NCI-H82 (cell line): ENCODE results near the gene TRAF5.

Source experiments
- DNase-seq: peaks from one replicate; lab custom pipeline; 2025; lab: John Stamatoyannopoulos, UW

TRAF5 gene

DNA sequence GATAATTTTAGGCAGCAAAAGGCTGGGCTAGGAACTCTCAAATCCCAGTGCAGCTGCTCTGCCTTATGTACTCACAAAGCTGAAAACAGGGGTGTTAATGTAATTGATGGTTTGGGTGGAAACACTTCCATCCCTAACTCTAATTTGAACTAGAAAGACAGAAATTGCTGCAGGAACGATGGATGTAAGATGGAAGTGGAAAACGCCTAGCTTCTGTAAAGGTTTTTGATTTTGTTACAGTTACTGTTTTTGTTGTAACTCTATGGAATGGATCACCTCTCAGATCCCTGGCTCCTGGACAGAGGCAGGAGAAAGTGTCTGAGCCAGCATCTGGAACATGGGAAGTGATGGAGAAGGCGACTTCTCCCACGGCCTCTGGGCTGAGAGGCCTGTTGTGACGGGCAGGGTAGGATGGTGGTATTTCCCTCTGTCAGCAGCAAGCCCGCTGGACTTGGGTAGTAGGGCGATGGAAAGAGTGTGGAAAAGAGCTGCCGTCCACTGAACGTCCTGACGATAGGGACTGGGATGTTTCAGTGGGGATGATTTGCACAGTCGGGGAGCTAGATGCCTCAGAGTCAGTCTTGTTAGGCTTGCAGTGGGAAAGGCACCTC, 1.6 kb downstream of the TRAF5 start:
- no peak for DNase-seq

DNA sequence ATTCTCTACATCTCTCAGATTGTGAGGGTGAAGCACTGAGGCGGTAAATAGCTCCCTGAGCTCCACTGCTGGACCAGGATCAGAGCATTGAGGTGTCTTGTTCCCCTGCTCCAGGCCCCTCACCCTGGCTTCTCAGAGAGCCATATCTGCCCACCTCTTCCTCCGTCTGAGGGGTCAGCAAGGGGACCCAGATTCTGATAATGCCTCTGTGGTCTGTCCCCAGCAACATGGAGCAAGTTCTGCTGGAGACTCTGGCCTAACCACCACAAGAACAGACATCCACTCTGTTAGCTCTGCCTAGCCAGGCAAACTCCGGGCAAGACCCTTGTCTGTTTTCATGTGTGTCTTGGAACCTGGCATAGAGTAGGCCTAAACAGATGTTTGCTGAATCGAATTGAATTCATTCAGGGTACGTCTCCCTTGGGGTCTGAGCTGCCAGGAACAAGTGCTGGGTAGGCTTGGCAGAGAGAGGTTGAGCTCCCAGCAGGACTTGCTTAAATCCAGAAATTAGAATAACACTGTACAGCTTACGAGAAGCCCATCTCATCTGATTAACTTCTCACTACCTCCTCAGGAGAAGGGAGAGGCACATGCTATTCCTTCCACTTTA, 2.3 kb downstream of the TRAF5 start:
- DNase-seq, result no peak

DNA sequence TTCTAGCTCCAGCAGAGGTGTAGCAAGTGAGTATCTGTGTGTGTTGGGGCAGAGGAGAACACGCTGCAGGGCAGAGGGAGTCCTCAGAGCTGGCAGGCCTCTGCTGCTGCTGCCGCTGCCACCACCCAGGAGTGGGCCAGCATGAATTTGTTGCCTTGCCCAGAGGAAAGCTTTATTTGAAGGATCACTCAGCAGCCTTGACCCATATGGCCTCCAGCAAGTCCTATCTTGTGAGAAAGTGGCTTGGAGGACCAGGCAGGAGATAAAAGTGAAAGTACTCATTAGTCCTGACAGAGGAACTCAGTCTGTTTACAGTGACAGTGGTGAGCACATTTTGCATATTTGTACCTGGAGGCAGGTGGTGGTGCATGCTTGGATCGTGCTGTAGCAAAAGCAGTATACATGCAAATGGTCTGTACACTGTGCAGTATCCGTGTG, 3.1 kb downstream of the TRAF5 start:
- no peak for DNase-seq

DNA sequence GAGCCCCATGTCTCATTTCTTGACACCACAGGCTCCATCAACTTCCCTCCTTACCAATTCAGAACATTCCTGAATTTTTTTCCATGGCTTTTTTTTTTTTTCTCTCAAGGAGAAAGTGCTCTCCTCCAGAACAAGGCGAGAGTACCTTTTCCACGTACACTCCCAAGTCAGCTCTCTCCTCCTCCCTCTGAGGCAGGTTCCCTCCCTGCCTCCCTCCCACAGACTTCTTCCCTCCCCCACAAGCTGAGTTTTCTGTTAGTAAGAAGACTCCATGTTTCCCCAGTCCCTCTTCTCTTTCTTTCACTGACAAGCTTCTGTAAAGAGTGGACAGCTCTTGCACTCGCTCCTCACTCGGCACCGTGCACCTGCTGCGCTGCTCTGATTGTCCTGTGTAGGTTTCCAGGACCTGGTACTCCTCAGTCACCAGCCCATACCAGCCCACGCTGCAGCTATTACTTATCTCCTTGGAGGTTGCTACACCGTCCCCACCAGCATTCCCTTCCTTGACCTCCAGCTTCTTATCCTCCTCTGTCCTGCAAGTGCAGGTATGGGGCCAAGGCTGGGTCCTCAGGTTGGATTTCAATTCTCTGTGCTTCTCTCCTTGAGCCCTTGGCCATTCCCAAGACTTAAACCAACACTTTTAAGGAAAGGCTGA, 3.8 kb downstream of the TRAF5 start:
- DNase-seq, result no peak

DNA sequence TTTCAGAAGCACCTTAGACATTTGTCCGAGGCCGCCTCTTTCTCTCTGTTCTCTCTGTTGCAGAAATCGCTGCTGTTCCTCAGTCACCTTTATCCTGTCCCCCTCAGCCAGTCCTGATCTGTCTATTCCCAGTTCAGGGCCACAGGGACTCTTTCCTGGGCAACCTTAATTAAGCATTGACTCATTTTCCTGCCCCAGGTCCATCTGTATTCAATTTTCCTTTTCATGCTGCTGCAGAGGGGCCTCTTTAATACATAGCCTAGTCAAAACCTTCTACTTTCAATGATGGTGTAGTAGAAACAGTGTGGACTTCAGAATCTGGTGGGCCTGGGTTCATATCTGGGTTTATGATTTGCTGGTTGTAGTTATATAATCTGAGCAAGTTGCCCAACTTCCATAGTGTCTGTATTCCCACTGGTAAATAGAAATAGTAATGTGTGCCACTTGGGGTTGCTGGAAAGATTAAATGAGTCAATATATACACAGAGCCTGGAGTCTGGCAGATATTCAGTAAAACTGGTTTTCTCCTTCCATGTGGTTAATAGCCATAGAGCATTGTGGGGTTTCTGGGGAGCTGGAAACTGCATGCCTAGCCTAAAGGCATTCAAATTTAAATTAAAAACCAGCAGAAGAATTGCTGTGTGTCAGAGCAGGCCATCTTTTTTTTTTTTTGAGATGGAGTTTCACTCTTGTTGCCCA, 4.5 kb downstream of the TRAF5 start:
- no peak for DNase-seq

DNA sequence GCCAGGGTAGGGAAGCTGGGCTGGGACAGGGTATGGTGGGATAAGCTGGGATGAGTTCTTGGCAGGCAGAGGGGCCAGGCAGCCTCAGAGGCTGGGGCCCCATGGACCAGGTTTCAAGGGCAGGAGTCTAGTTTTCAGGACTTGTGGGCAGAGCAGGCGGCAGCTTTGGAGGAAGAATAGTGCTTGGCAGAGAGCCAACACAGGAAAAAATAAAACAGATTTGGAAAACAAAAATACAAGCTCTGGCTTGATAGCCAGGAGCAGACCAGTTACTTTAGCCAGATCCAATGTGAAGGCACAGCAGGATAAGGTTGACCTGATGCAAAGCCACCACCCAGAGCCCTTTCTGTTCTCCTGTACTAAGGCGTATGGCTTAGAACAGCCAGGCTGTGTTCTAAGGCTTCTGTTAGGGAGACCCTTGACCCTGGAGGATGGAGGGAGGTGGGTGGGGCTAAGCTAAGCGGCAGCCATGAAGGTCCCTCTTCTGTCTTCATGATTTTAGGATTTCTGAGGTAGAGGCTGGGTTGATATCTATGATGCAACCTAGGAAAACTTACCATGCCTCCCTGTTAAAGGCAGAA, 5.5 kb downstream of the TRAF5 start:
- DNase-seq, result peak; percentile 33

DNA sequence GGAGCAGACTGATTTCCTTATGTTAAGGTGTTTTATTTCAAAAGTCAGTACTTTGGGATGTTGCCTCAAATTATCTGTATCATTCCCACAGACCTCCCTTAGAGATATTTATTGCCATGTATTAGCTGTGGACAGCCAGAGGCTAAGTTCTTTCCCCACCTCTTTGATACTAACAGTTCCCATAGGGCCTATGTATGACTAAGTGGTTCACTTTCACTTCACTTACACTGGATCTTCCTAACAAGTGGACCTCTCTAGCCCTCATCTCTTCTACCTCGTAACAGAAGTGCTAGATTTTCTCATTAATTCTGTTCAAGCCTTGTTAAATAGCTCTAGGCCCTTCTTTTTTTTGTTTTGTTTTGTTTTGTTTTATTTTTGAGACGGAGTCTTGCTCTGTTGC, 6.2 kb downstream of the TRAF5 start:
- DNase-seq, result no peak

DNA sequence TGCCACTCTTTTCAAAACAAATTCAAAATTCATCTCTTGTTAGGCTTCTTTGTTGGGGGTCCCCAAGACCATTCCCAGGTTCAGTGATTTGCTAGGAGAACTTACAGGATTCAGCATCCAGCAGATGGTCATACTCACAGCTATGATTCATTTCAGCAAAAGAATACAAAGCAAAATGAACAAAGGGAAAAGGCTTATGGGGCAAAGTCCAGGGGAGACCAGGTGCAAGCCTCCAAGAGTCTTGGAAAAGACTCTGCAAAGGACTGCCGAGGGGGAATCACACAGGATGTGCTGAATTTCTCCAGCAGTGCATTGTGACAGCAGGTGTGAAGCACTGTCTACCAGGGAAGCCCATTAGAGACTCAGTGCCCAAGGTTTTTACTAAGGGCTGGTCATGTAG, 7.3 kb downstream of the TRAF5 start:
- no peak for DNase-seq

DNA sequence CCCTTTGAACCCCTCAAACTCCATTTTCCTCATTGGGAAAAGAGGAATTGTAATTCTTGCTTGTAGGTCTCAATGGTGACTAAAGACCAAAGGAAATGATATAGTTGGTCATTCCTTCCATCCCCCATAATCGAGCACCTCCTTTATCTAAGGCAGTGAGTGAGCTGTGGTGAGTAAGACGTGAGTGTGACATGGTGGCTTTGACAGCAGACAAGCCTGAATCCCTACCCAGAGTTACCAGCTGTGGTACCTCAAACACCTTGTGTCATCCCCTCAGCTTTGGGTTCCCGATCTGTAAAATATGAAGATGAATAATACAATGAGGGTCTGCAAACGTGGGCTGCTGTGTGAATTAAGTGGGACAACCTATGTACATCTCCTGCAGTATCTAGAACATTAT, 8.4 kb downstream of the TRAF5 start:
- no peak for DNase-seq

DNA sequence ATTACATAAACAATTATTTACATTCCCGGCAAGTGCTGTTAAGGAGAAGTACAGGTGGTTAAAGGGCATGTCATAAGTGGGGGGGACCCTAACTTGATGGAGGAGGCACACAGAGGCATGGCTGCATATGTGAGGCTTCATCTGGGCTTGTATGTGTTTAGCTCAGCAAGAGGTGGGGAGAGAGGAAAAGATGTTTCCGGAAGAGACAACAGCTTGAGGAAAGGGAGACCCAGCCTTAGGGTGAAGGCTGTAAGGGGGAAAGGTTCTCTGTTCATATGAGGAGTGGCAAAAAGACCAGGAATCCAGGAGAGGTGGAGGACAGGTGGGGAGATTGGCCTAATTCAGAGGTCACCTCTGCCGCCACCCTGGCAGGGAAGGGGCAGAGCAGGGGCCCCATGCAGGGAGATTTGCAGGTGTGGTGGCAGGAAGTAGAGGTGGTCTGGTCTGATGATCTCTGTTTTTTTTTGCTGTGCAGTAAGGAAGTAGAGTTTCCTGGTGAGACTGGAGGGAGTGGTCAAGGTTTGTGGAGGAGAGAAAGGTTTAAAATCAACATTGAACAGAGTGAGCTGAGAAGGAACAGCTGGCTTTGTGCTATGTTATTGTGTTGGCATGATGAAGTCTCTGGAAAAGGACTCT, 9.0 kb downstream of the TRAF5 start:
- no peak for DNase-seq

DNA sequence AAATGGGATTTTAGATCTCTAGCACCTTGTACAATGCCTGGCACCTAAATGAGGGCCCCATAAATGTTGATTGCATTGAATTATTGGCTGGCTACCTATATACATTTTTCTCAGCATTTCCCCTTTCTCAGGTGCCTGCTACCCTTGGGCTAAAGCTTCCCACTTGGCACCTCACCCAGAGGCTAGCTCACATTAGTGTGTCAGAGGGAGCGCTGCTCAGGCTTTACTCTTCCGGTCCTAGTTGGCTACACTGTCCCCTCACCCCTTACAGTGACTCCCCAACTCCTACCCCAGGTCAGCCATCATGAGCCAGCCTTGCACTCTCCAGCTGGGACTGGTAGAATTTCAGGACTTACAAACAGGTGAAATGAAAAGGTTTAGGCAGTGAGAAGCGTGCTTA, 9.5 kb downstream of the TRAF5 start:
- no peak for DNase-seq

DNA sequence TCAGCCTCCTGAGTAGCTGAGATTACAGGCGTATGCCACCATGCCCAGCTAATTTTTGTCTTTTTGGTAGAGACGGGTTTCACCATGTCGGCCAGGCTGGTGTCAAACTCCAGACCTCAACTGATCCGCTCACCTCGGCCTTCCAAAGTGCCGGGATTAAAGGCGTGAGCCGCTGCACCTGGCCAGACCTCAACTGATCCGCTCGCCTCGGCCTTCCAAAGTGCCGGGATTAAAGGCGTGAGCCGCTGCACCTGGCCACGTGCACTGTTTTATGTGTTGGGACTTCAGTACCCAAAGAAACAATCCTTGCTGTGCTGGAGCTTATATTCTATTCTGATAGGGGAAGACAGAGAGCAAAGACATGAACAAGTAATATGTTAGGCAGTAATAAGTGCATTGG, 10.1 kb downstream of the TRAF5 start:
- DNase-seq, result peak; percentile 66

DNA sequence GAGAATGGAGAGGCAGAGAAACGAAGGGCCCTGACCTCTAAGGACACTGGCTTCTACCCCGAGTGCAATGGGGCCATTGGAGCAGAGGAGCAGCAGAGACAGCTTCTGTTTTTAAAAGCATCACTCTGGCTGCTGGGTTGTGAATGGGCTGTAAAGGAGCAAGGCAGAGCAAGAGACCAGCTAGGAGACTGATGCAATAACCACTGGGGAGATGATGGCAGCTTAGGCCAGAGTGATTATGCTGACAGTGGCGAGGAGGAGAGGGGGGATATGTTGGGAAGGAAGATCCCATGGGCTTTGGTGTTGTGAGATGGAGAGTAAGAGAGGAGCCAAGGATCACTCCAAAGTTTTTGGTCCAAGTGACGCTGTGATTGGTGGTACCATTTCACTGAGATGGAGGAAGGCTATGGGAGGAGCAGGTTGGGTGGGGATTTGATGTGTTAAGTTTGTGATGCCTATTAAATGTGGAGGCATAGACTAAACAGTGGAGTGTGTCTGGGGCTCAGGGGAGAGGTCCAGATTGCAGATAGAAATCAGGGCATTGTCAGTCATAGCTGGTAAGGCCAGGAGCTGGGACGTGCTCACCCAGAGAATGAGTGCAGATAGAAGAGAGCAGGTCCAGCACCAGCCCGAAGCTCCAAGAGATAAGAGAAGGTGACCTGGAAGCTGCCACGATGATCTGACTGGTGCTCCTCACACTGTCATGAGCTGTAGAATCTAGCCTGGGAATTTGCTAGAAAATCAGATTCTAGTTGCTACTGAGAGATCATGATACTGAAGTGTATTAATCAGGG, 11.0 kb downstream of the TRAF5 start:
- peak; percentile 64 for DNase-seq

DNA sequence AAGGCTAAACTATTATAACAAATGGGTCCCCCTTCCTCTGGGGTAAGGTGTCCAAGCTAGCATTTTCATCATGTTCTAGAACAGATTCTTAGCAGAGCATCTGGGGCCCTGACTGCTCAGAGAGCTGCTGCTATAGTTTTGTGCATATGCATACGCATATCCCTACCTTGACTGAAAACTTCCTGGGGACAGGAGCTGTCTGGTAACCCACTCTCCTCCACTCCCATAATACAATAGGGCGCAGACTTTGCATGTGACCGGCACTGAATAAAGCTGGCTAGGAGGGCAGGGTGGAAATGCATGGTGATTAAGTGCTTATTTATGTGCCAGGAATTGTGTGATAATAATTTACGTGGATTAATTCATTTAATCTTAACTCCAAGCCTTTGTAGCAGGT, 11.6 kb downstream of the TRAF5 start:
- DNase-seq, result no peak

DNA sequence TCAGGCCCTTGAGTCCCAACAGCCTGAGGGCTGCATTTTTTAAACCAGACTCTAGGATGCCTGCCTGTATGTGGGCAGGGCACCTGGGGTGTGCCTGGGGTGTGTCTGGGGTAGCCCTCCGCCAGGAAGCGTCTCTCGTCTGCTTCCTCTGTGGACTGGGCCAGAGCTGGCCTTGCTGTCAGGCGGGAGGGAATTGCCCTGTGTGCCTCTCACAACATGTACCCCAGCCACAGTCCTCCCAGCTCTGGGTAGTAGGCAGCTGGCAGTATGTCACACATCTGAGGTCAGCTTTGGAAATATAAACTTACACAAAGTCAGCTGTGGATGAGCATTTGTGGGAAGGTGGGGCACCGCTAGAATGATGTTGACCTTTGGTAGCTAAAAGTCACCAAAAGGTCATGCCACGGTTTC, 13.0 kb downstream of the TRAF5 start:
- no peak for DNase-seq

DNA sequence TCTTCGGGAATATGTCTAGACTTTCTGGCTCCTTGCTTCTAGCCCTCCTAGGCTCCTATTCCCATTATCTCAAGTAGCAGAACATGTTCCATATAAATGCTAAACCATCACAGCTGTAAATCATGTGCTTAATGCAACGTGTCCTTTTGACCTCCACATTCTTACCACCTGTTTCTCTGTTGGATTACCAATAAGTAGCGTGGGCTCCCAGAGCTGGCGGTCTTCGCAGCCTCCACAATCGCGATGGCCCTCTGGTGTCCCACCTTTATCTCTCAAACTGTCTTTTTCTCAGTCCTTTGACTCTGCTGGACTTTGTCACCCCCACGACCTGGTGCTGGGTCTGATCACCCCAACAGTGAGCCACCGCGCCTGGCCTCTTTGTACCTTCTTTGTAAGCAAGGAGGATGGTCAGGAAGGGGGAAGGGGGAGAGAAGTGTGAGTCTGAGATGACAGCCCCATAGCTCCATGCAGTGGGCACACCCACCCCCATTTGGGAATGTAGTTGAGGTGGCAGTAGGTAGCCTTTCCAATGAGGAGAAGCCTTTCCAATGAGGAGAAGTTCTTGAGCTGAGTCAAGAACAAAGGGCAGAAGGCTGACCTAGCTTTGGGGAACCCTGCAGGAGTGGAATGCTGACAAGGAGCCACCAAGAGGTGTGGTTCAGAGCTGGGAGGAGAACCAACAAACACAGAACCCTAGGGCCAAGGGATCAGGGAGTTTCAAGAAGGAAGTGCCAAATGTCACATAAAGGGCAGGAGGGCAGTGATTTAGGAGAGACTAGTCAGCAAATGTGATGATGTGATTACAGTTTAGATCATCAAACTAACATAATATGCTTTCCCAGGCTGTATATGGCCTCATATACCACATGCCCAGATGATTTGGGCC, 14.2 kb downstream of the TRAF5 start:
- DNase-seq, result peak; percentile 65

DNA sequence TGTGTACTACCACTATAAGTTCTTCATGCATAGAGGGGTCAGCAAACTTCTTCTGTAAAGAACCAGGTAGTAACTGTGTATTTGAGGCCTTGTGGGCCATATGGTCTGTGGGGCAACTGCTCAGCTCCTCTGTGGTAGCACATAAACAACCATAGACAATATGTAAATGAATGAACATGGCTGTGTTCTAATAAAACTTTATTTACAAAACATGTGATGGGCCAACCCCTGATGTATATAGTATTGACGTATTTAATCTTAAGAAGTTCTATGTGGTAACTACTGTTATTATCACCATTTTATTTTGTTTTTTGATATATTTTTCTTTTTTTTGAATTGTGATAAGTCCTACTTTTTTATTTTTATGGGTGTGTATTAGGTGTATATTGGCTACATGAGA, 15.4 kb downstream of the TRAF5 start:
- no peak for DNase-seq

DNA sequence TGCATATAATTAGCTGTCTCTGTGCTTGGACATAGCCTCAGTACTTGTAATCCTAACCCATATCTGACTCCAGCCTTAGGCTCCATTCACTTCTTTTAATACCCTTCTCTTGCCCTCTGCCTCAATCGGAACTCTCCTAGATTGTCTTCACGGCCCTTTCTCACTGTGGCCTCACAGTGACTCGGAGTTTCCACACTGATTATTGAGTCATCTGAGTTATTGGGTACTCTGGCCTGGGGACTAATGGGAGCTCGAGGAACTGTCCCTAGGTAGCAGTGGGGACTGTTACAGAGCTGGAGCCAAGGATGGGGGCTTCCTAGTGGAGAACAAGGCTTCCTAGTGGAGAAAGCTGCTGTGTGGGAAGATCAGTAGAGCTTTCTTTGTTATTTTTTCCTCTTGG, 17.0 kb downstream of the TRAF5 start:
- no peak for DNase-seq

DNA sequence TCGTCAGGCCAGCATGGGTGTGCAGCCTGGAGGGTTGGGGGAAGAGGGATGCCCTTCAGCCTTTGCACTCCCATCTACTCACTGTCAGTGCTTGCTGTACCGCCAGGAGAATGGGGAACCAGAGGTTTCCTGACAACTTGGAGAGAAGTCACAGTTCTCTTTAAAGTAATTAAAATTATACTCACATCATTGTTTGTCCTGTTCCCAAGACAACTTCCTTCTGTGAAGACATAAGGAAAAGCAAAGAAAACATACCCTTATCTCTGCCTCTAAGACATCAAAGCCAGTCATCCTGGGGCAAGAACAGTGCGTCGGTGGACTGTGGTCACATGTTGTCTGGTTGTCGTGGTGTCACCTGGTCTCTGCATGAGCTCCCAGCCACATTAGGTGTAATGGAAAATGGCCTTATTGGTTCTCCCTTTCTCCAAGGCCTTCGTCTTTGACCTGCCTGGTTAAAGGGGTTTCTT, 17.6 kb downstream of the TRAF5 start:
- no peak for DNase-seq

DNA sequence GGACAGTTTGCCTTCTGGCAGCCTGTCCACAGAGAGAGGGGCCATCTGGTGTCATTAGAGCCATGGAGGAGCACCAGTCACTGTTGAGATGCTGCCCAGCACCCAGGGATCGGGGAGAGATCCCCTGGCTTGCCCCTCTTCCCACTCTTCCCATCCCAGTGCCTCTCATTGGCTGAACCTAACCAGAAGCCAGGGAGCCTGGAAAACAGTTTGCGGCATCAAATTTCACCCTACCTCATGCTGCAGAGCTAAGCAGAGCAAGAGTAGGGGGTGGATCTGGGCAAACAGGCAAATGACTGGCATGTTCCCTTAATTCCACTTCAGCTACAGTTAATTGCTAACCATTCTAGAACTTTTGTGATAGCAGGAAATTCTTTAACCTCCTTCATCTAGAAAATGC, 19.1 kb downstream of the TRAF5 start:
- DNase-seq, result peak; percentile 68
